Esophagus squamous epithelium (tissue), 5 donors: ENCODE data around the gene TMEM121. TPM values are rescaled to one million over a fixed set of nuclear protein-coding genes. Genes with fewer than 3 reads are reported as not detected.

ENCODE experiments used
- DNase-seq: peaks from one replicate; lab custom pipeline; 2025; lab: John Stamatoyannopoulos, UW
- H3K27ac ChIP-seq, 4 donors: fragments of 200-600 bp; sonication (generic); one replicate each; pipeline ENCODE4 v1.5.1; 2016 to 2019; ENCODE audit warnings: mild to moderate bottlenecking in 1 of 4
- H3K27me3 ChIP-seq, 4 donors: fragments of 200-600 bp; sonication (generic); 1 replicate in 3 of 4; 2 replicates in 1 of 4; pipeline versions ENCODE4 v1.5.1 to v1.6.0; 2017 to 2021; ENCODE audit warnings: antibody characterized with exemption in 1 of 4
- H3K36me3 ChIP-seq, 3 donors: fragments of 200-600 bp; sonication (generic); one replicate each; pipeline ENCODE4 v1.5.1; 2016 to 2019
- H3K4me1 ChIP-seq, 3 donors: fragments of 200-600 bp; sonication (generic); one replicate each; pipeline ENCODE4 v1.5.1; 2017 to 2019
- H3K4me3 ChIP-seq, 4 donors: fragments of 200-600 bp; sonication (generic); 1 replicate in 3 of 4; 2 replicates in 1 of 4; pipeline ENCODE4 v1.5.1; 2016 to 2019; ENCODE audit warnings: mild to moderate bottlenecking in 2 of 4, moderate library complexity in 1 of 4
- H3K9me3 ChIP-seq, 3 donors: fragments of 200-600 bp; sonication (generic); one replicate each; pipeline ENCODE4 v1.5.1; 2016 to 2019
- CTCF ChIP-seq, 6 experiments: fragments of 450-650 bp in 4 of 6; fragments of 200-600 bp in 2 of 6; sonication (generic) in 2 of 6; IDR thresholded peaks; one replicate each; pipeline ENCODE4 v1.5.1; 2016 to 2019; ENCODE audit warnings: antibody characterized with exemption in 6 of 6, mild to moderate bottlenecking in 4 of 6, moderate library complexity in 4 of 6
- POLR2A ChIP-seq, 4 donors: fragments of 450-650 bp; IDR thresholded peaks; one replicate each; pipeline ENCODE4 v1.6.1; 2017; ENCODE audit warnings: antibody characterized with exemption in 4 of 4, mild to moderate bottlenecking in 4 of 4, moderate library complexity in 3 of 4
- WGBS, 2 donors: methylation state at CpG; one replicate each; pipeline ENCODE4 v1.1.5; 2018; 5-methylcytosine and 5-hydroxymethylcytosine counted together
- intact Hi-C: fragments of 100-400 bp; cut with DNase I; formaldehyde crosslinking; loops from one replicate; pipeline ENCODE4 v1.15.0; 2022
- total RNA-seq, 4 donors: library from RNA; depleted of rRNA; stranded (reverse); fragments of >200 nt; gene quantifications; one replicate each; pipeline ENCODE4 v1.1.0, GENCODE V29; 2016
- donor health status: DM: yes; HTN: yes; CAD: no.

TMEM121 gene
- total RNA-seq, 4 donors from 2014 or later: 0.61 to 2.1 (median 1.6) TPM

- Histone ChIP-seq H3K27me3 (peaks cover 0 to 29% (median 0%) of the 10 kb centered on the region in 4 donors), H3K4me1 (peaks cover 73 to 98% (median 79%) of the 10 kb centered on the region in 3 donors), H3K36me3 (peaks cover 0 to 19% (median 0%) of the 10 kb centered on the region in 3 donors), H3K4me3 (no peak overlapping the region), H3K9me3 (no peaks in the 10 kb centered on the region), H3K27ac (peak overlapping the region in 3 of 4 donors; percentile 90 to 99 (median 96))
- no peak for TF ChIP-seq POLR2A (IDR thresholded peaks at IDR 0.05)
- no peak for TF ChIP-seq CTCF (IDR thresholded peaks at IDR 0.05)
- 62 to 66% methylated on average over 22 to 24 of the region's 34 CpGs for WGBS, 2 donors
- intact Hi-C loops: loop anchor here (10.0 kb wide), 1 partner anchor 105 kb away; no protein-coding TSS in a partner anchor
- no peak for DNase-seq
Measured at GRCh38 chr14:105479431-105480158, 46.8 kb upstream of the TMEM121 start.

- WGBS, 2 donors: 54 to 65% methylated on average over 5 to 7 of the region's 15 CpGs
- DNase-seq: no peak
- no peak overlapping the region for H3K4me3 ChIP-seq
- TF ChIP-seq CTCF (IDR thresholded peaks at IDR 0.05) (no peak), POLR2A (IDR thresholded peaks at IDR 0.05) (no peak)
- H3K4me1 ChIP-seq: peaks cover 77 to 99% (median 83%) of the 10 kb centered on the region in 3 donors
- no peaks in the 10 kb centered on the region for H3K9me3 ChIP-seq
- intact Hi-C loops: loop anchor here (10.0 kb wide), 1 partner anchor 105 kb away; no protein-coding TSS in a partner anchor
- H3K36me3 ChIP-seq: peaks cover 0 to 19% (median 0%) of the 10 kb centered on the region in 3 donors
- peak overlapping the region; percentile 88 to 99 (median 93) for H3K27ac ChIP-seq
- H3K27me3 ChIP-seq: peaks cover 0 to 23% (median 0%) of the 10 kb centered on the region in 4 donors
Measured at GRCh38 chr14:105480199-105480746, 46.1 kb upstream of the TMEM121 start.

- intact Hi-C loops: loop anchor here (10.0 kb wide), 1 partner anchor 106 kb away; no protein-coding TSS in a partner anchor
- H3K4me1 ChIP-seq: peaks cover 77 to 99% (median 80%) of the 10 kb centered on the region in 3 donors
- H3K9me3 ChIP-seq: no peaks in the 10 kb centered on the region
- H3K4me3 ChIP-seq: peak overlapping the region; percentile 23 to 67 (median 39)
- 0% methylated on average over 12 of the region's 35 CpGs; no CpG with 5 or more reads in 1 of the 2 donors for WGBS, 2 donors
- H3K36me3 ChIP-seq: peaks cover 0 to 19% (median 0%) of the 10 kb centered on the region in 3 donors
- H3K27ac ChIP-seq: peak overlapping the region; percentile 88 to 99 (median 93)
- TF ChIP-seq POLR2A (IDR thresholded peaks at IDR 0.05) (peak in 2 of 4 donors; percentile 25 to 38), CTCF (IDR thresholded peaks at IDR 0.05) (peak; percentile 96 to 99 (median 99))
- H3K27me3 ChIP-seq: peaks cover 0 to 20% (median 0%) of the 10 kb centered on the region in 4 donors
- no peak for DNase-seq
Measured at GRCh38 chr14:105480807-105481801, 45.3 kb upstream of the TMEM121 start.

GRCh38 chr14:105481886-105482457 lies 44.4 kb upstream of the TMEM121 start:
- Histone ChIP-seq H3K4me3 (peak overlapping the region; percentile 23 to 67 (median 39)), H3K36me3 (peaks cover 0 to 19% (median 0%) of the 10 kb centered on the region in 3 donors), H3K27ac (peak overlapping the region; percentile 88 to 99 (median 93)), H3K4me1 (peaks cover 75 to 99% (median 81%) of the 10 kb centered on the region in 3 donors), H3K27me3 (peaks cover 0 to 28% (median 0%) of the 10 kb centered on the region in 4 donors), H3K9me3 (no peaks in the 10 kb centered on the region)
- DNase-seq: peak; percentile 80
- 0% methylated on average over 2 to 13 of the region's 18 CpGs for whole genome bisulfite sequencing, 2 donors
- intact Hi-C loops: loop anchor here (10.0 kb wide), 1 partner anchor 107 kb away; no protein-coding TSS in a partner anchor
- peak in 1 of 4 donors; percentile 24 for TF ChIP-seq POLR2A (IDR thresholded peaks at IDR 0.05)
- peak in 2 of 6 experiments; percentile 26 to 28 for TF ChIP-seq CTCF (IDR thresholded peaks at IDR 0.05)
